HG02852 (cell line): ENCODE data around the gene COQ10B.
"Not testable (repeated sequence)": the region's sequence is repeated elsewhere in the genome, so short reads cannot be mapped to it uniquely, and the experiment has no call there.

Experiments used
- ATAC-seq: cut with Tn5 transposase; IDR thresholded peaks from one replicate; pipeline ENCODE4 v1.9.1; 2021; ENCODE audit warnings: mild to moderate bottlenecking, moderate library complexity; ENCODE audit not compliant: unreplicated experiment

COQ10B gene

DNA sequence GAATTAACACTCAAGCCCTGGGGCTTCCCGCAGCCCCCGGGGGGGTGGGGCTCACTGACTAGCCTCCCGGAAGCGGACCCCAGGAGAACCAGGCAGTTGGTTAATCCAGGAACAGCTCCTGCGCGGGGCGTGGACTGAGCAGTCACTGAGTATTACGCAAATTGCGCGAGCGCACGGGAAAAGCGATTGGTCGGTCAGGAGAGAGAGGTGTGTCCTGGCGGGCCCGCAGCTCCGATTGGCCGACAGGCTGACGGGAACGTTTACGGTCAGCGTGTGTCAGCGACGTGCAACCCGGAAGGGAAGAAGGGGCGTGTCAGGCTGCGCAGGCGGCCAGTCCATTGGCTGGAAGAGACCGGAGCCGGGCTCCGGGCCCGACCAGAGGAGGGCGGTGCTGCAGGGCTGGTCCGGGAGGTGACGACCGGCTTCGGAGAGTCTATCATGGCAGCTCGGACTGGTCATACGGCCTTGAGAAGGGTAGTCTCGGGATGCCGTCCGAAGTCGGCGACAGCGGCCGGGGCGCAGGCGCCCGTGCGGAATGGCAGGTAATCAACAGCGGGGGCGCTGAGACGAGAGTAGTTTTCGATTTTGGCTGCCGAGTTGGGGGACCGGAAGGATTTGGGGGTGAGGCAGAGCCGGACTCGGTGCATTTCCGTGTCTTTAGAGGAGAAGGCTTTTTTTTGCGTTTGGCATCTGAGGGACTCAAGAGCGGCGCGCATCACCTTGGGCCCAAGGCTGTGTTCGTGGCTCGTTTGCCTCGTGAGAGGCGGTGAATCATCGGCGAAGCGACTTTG is at the start of gene COQ10B:
Gene COQ10B (plus strand): TSS at position 430 of the 791 bp plus-strand sequence. CDS start 9 bp downstream, at position 439.
- ATAC-seq = peak; percentile 92

DNA sequence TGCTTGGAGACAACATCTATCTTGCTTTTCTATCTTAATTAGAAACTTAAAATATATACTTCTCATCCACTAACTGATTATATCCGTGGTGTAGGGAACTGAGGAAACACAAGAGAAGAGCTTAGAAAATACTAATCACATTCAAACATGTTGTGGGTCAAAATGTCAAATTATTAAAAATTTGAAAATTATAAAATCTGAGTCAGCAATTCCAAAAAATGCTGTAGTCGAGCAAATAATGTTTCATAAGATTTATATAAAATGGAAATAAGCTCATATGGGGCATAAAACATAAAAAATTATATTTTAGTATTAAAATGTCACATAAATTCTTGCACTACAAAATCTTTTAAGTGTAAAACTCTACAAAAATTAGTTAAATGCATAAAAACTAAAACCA is 47.8 kb upstream of the COQ10B start:
- no peak for ATAC-seq

GRCh38 chr2:197414039-197414438 is 39.3 kb upstream of the COQ10B start:
- ATAC-seq = no peak

DNA sequence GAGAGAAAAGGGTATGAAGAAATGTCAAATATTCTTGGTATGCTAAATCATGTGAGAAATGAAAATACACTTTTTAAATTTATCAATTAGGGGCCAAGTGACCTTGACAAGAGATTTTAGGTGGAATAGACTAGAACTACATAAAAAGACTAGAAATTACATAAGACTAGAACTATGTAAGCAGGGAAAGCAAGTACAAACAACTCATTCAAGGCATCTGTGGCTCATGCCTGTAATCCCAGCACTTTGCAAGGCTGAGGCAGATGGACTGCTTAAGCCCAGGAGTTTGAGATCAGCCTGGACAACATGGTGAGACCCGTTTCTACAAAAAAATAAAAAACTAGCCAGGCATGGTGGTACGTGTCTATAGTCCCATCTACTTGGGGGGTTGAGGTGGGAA is 38.8 kb upstream of the COQ10B start:
- ATAC-seq = no peak

DNA sequence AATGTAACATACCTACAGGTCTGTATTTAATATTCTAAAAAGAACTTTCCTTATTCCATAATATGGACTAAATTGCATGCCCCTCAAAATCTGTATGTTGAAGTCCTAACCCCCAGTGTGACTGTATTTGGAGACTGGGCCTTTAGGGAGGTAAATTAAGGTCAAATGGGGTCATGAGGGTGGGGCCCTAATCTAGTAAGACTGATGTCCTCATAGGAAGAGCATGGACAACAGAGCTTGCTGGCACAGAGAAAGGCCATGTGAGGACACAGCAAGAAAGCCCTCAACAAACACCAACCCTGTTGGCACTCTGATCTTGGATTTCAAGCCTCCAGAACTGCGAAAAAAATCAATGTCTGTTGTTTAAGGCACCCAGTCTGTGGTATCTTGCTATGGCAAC is 37.1 kb upstream of the COQ10B start:
- ATAC-seq = no peak

GRCh38 chr2:197419438-197419837 is 33.9 kb upstream of the COQ10B start:
- ATAC-seq = no peak

- no peak for ATAC-seq
These were observed 30.0 kb upstream of the COQ10B start for GRCh38 chr2:197423307-197423706.

DNA sequence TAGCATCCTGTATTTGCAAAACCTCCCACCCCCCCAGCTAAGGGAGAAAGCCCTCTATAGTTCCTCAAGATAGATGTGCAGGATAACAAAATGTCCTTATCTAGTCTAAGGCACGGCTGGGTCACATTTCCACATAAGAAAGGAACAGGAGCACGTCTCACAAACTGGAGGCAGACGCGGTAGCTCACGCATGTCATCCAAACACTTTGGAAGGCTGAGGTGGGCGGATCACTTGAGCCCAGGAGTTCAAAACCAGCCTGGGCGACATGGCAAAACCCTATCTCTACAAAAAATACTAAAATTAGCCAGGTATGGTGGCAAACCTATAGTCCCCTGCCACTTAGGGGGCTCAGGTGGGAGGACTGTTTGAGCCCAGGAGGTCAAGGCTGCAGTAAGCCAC is 27.8 kb upstream of the COQ10B start:
- ATAC-seq = no peak

DNA sequence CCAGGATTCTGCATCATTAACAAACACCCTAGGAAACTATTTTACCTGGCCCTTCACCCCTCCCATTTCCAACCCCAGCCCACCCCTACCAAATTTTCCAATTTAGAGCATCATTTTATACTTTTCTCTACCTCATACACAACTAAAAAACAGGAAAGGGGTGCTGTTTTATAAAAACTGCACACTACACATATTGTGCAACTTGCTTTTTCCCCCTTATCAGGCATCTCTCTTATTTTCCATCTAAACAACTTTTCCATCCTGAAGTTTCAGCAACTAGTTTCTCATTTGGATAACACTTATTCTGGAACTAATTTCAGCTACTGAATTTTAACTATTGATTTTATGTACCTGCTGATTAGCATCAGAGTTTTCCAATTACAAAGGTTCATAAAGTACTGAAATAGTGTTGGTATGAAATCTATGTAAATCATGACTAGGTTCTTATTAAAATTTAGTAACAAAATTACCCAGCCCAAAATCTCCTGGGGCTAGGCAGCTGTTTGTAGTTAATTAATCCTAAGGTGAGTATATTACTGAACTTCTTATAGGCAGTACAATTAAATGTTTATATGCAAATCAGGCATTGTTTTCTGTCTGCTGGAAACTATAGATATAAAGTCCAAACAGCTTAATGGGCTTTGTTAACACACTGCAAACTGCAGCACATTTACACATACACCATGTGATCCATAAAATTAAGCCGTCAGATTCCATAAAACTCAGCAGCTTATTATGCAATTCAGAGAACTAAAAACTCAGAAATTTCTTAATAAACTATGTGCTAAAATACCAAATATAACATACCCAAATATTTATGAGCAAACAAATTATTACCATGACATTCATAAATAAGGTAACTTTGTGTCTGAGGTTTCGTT is 26.4 kb upstream of the COQ10B start:
- ATAC-seq = no peak

- ATAC-seq = no peak
These were observed 25.4 kb upstream of the COQ10B start for GRCh38 chr2:197427986-197428385.

GRCh38 chr2:197431858-197432257 is 21.5 kb upstream of the COQ10B start:
- no peak for ATAC-seq

DNA sequence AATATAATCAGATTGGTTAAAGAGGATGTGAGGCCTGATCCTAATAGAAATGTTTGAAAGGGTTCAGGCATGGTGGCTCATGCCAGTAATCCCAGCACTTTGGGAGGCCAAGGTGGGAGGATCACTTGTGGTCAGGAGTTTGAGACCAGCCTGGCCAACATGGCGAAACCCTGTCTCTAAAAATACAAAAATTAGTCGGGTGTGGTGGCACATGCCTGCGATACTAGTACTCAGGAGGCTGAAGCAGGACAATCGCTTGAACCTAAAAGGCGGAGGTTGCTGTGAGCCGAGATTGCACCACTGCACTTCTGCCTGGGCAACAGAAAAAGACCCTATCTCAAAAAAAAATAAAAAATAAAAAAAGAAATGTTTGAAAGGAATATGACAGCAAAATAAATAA is 20.8 kb upstream of the COQ10B start:
- not testable (repeated sequence) for ATAC-seq

DNA sequence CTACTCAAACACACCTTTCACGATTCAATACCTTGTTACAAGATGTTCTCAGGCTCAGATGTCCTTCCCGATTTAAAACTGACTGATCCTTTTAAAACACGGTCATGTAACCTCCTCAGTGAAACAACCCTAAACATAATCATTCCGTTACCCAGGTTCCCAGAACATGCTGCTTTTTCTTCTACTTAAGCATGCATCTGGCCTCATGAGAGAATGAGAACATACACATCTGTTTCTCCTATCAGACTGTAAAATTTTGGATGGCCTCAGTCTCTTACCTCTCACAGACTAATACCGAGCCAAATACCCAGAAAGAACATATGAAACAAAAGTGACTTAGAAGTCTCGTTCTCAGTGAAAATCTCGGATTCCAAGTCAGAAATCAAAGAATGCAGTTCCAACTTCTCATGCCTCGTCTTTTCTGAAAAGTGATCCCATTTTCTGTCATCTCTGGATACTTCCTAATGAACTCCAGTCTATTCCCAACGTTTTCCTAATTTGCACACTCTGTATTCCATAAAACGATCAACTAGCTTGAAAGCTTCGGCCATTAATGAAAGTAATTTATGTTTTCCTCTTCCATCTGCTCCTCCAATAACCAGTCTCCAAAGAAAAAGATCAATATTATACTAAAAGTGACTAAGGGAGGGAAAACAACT is 19.4 kb upstream of the COQ10B start:
- no peak for ATAC-seq

DNA sequence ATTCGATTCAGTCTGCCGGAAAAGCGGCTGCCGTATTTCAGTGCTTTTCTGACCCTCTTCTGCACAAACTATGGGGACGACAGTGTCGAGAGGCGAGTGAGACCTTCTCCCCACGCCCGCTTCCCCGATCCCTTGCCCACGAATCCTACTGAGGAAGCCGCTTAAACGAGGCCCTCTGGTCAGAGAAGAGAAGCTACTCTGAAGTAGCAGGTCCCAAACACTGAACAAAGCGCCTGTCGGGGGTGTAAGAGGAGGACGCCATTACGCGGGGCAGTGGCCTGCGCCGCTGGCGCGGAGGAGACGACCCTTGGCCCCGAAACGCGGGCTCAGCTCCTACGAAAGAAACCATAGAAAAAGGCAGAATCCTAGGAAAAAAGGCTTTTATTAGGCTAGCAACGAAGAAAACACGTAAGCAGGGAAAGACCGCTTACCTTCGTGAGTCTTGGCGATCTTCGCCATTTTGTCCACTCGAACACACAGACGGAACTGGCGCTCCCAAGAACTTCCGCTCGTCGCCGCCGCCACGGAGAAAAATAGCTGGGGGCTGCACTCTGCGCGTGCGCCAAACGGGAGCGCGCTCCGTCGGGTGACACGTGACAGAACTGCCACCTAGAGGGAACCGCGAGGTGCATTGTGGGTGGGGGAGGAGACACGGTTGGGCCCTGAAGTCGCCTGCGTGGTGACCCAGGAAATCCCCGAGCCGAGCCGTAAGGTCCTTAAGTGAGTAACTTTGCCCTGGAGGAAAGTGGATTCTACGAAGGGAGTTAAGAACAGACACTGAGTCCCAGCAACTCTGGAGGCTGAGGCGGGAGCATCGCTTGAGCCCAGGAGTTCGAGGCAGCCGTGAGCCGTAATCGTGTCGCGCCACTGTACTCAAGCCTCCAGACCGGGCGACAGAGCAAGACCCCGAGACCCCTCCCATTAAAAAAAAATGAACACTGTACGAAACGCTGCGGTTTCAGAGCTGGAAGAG is 18.5 kb upstream of the COQ10B start, which contains the start of gene SF3B1:
Gene SF3B1 (minus strand): TSS at position 488 of the 973 bp plus-strand sequence. CDS start 29 bp downstream, at position 459.
- peak; percentile 92 for ATAC-seq

DNA sequence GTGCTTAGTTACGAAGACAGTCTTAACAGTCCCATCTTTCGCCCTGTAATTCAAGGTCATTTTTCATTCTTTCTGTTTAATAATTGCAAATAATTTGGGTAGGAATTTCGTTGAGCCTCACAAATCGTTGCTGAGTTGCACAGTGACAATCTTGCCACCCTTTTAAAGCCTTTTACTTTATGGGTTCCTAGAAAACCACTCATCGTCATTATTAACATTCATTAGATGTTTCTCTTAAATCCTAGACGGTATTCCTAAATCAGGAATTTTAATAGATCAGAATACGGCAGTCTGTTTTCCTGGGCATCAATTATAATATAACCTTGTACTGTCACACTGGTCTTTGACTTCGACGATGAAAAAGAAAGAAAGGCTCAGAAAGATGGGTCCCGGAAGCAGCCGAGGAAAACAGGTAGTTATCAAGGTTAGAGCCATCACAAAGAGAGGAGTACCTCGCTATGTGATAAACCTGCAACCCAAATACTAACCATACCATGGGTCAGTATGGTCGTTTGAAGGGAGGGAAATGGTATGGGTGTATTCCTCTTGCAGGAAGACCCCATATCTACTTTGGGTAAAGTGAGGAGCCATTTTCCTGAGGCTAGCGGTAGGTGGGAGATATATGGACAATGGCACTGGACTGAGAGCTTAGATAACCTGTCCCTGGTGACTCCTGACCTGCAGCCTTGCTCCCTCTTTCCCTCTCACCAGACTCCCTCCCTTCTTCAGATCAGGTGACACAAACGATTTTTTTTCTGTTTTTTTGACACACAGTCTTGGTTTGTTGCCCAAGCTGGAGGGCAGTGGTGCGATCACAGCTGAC is 17.5 kb upstream of the COQ10B start:
- ATAC-seq = peak; percentile 6

- ATAC-seq = no peak
These were observed 16.0 kb upstream of the COQ10B start for GRCh38 chr2:197437380-197437779.

DNA sequence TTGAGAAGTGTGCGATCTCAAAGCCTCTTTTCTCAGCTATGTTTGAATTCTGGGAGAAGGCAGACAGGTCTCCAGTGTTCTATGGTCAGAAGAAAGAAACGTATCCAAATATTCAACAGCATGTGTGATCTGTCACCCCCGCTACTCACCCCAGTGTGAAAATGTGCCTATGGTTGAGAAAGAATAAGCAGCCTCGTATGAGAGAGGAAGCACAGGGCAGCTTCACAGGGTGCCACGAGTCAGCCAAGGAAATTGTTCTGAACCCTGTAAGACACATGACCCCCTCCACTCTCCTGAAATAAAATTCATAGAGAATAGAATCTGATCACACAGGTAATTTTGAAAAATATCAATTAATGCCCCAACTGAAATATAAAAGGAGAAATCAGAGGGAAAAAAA is 10.5 kb upstream of the COQ10B start:
- no peak for ATAC-seq

DNA sequence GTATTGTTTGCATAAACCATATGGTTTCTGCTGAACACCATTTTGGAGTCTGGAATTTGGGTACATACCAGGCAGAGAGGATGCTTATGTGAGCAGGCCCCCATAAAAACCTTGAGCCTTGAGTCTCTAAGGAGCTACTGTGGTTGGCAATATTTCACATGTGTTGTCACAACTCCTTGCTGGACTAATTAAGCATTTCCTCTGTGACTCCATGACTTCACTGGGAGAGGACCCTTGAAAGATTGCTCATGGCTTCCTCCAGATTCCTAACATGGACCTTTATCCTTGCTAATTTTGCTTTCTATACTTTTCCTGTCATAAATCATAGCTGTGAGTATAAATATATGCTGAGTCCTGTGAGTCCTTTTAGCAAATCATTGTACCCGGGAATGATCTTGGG is 7.6 kb upstream of the COQ10B start:
- no peak for ATAC-seq

GRCh38 chr2:197446844-197447243 is 6.5 kb upstream of the COQ10B start:
- no peak for ATAC-seq
